Tibial nerve (tissue), 4 donors: ENCODE results near the gene GPC5. TPM values are rescaled to one million over a fixed set of nuclear protein-coding genes. Genes with fewer than 3 reads are reported as not detected.
A peak's percentile ranks its signal among the peaks of the same experiment; 100 is the strongest.

ENCODE experiments used
- DNase-seq, 2 donors: peaks; one replicate each; pipeline ENCODE4 v3.0.0-alpha.2; 2019; ENCODE audit warnings: low spot score in 2 of 2
- H3K27ac ChIP-seq, 4 donors: fragments of 200-600 bp; sonication (generic) in 3 of 4; one replicate each; pipeline ENCODE4 v1.5.1; 2017 to 2019; ENCODE audit warnings: mild to moderate bottlenecking in 1 of 4
- H3K27me3 ChIP-seq, 2 donors: fragments of 200-600 bp; sonication (generic) in 1 of 2; one replicate each; pipeline versions ENCODE4 v1.5.1 to v1.6.0; 2017 to 2019
- H3K36me3 ChIP-seq, 3 donors: fragments of 200-600 bp; sonication (generic); one replicate each; pipeline ENCODE4 v1.5.1; 2018 to 2019
- H3K4me1 ChIP-seq, 4 donors: fragments of 200-600 bp; sonication (generic) in 3 of 4; one replicate each; pipeline ENCODE4 v1.5.1; 2017 to 2019
- H3K4me3 ChIP-seq, 4 donors: fragments of 200-600 bp; sonication (generic) in 3 of 4; one replicate each; pipeline ENCODE4 v1.5.1; 2017 to 2019; ENCODE audit warnings: mild to moderate bottlenecking in 1 of 4, moderate library complexity in 1 of 4
- H3K9me3 ChIP-seq, 4 donors: fragments of 200-600 bp; sonication (generic) in 3 of 4; one replicate each; pipeline ENCODE4 v1.5.1; 2017 to 2019
- CTCF ChIP-seq, 5 experiments: fragments of 200-600 bp in 3 of 5; fragments of 450-650 bp in 2 of 5; sonication (generic) in 3 of 5; IDR thresholded peaks; one replicate each; pipeline ENCODE4 v1.5.1; 2016 to 2019; ENCODE audit warnings: antibody characterized with exemption in 5 of 5, mild to moderate bottlenecking in 3 of 5, moderate library complexity in 2 of 5
- EP300 ChIP-seq, 2 donors: sonication (generic); formaldehyde crosslinking; IDR thresholded peaks; one replicate each; pipeline ENCODE4 v1.6.1; 2017; ENCODE audit warnings: antibody characterized with exemption in 2 of 2, mild to moderate bottlenecking in 1 of 2
- POLR2A ChIP-seq, 2 donors: fragments of 450-650 bp; IDR thresholded peaks; one replicate each; pipeline ENCODE4 v1.6.1; 2017; ENCODE audit warnings: antibody characterized with exemption in 2 of 2, mild to moderate bottlenecking in 2 of 2, moderate library complexity in 2 of 2
- WGBS, 2 donors: methylation state at CpG; one replicate each; pipeline ENCODE4 v1.1.5; 2018; 5-methylcytosine and 5-hydroxymethylcytosine counted together
- total RNA-seq, 4 donors: library from RNA; depleted of rRNA; stranded (reverse); fragments of >200 nt; gene quantifications; one replicate each; pipeline ENCODE4 v1.1.0, GENCODE V29; 2016

GPC5 gene
- total RNA-seq, 4 donors from 2014 or later, result 3.7 to 5.7 (median 4.2) TPM; not detected in 1

- Histone ChIP-seq H3K27ac (no peak overlapping the region), H3K4me3 (no peak overlapping the region), H3K27me3 (no peaks in the 10 kb centered on the region), H3K4me1 (no peaks in the 10 kb centered on the region), H3K9me3 (no peaks in the 10 kb centered on the region), H3K36me3 (no peaks in the 10 kb centered on the region)
- WGBS, 2 donors, result 59 to 60% methylated on average over 2 of the region's 2 CpGs
- DNase-seq, result no peak
- no peak for TF ChIP-seq EP300 (IDR thresholded peaks at IDR 0.05)
Measured at GRCh38 chr13:92313382-92313781, 915.0 kb downstream of the GPC5 start.

- TF ChIP-seq EP300 (IDR thresholded peaks at IDR 0.05) (no peak), POLR2A (IDR thresholded peaks at IDR 0.05) (no peak), CTCF (IDR thresholded peaks at IDR 0.05) (no peak)
- H3K4me3 ChIP-seq, result no peak overlapping the region
- H3K36me3 ChIP-seq, result no peaks in the 10 kb centered on the region
- no peaks in the 10 kb centered on the region for H3K27me3 ChIP-seq
- H3K4me1 ChIP-seq, result no peaks in the 10 kb centered on the region
- WGBS, 2 donors, result 59 to 60% methylated on average over 2 of the region's 2 CpGs
- H3K27ac ChIP-seq, result no peak overlapping the region
- H3K9me3 ChIP-seq, result no peaks in the 10 kb centered on the region
- no peak for DNase-seq
Measured at GRCh38 chr13:92315265-92315664, 916.8 kb downstream of the GPC5 start.

- TF ChIP-seq CTCF (IDR thresholded peaks at IDR 0.05) (no peak), EP300 (IDR thresholded peaks at IDR 0.05) (no peak), POLR2A (IDR thresholded peaks at IDR 0.05) (no peak)
- H3K27me3 ChIP-seq, result no peaks in the 10 kb centered on the region
- no peaks in the 10 kb centered on the region for H3K9me3 ChIP-seq
- no peak overlapping the region for H3K4me3 ChIP-seq
- WGBS, 2 donors, result 89 to 95% methylated on average over 2 of the region's 2 CpGs
- DNase-seq, result no peak
- no peaks in the 10 kb centered on the region for H3K36me3 ChIP-seq
- no peaks in the 10 kb centered on the region for H3K4me1 ChIP-seq
- H3K27ac ChIP-seq, result no peak overlapping the region
Measured at GRCh38 chr13:92316030-92316429, 917.6 kb downstream of the GPC5 start.

- Histone ChIP-seq H3K4me3 (no peak overlapping the region), H3K36me3 (no peaks in the 10 kb centered on the region), H3K4me1 (no peaks in the 10 kb centered on the region), H3K27me3 (no peaks in the 10 kb centered on the region), H3K27ac (no peak overlapping the region), H3K9me3 (no peaks in the 10 kb centered on the region)
- no peak for DNase-seq
- TF ChIP-seq EP300 (IDR thresholded peaks at IDR 0.05), result no peak
- no peak for TF ChIP-seq CTCF (IDR thresholded peaks at IDR 0.05)
- no peak for TF ChIP-seq POLR2A (IDR thresholded peaks at IDR 0.05)
- 40 to 52% methylated on average over 2 of the region's 2 CpGs for WGBS, 2 donors
Measured at GRCh38 chr13:92317066-92317465, 918.6 kb downstream of the GPC5 start.

GRCh38 chr13:92320323-92320722 is 921.9 kb downstream of the GPC5 start:
- no peaks in the 10 kb centered on the region for H3K27me3 ChIP-seq
- H3K27ac ChIP-seq, result no peak overlapping the region
- TF ChIP-seq CTCF (IDR thresholded peaks at IDR 0.05) (no peak), EP300 (IDR thresholded peaks at IDR 0.05) (no peak), POLR2A (IDR thresholded peaks at IDR 0.05) (no peak)
- DNase-seq, result no peak
- H3K4me1 ChIP-seq, result no peaks in the 10 kb centered on the region
- H3K4me3 ChIP-seq, result no peak overlapping the region
- no peaks in the 10 kb centered on the region for H3K9me3 ChIP-seq
- WGBS, 2 donors, result 56 to 69% methylated on average over 1 of the region's 1 CpG
- no peaks in the 10 kb centered on the region for H3K36me3 ChIP-seq

GRCh38 chr13:92321174-92321573 is 922.8 kb downstream of the GPC5 start:
- no peak overlapping the region for H3K27ac ChIP-seq
- DNase-seq, result peak in 1 of 2 donors; percentile 5
- H3K9me3 ChIP-seq, result no peaks in the 10 kb centered on the region
- no peaks in the 10 kb centered on the region for H3K36me3 ChIP-seq
- no peak for TF ChIP-seq CTCF (IDR thresholded peaks at IDR 0.05)
- TF ChIP-seq POLR2A (IDR thresholded peaks at IDR 0.05), result no peak
- TF ChIP-seq EP300 (IDR thresholded peaks at IDR 0.05), result no peak
- 67 to 69% methylated on average over 5 of the region's 5 CpGs for WGBS, 2 donors
- no peaks in the 10 kb centered on the region for H3K27me3 ChIP-seq
- H3K4me3 ChIP-seq, result no peak overlapping the region
- no peaks in the 10 kb centered on the region for H3K4me1 ChIP-seq
